DND-41 (cell line): ENCODE results near the gene SOWAHD.
"Not testable (repeated sequence)": the region's sequence is repeated elsewhere in the genome, so short reads cannot be mapped to it uniquely, and the experiment has no call there.

Experiments
- ATAC-seq: fragments of 200-7000 bp; cut with Tn5 transposase; 3 replicates; pipeline ENCODE4 v1.9.1; 2021; ENCODE audit warnings: low read depth; ENCODE audit not compliant: insufficient read depth
- DNase-seq: peaks from one replicate; pipeline ENCODE4 v3.0.0-alpha.2; 2020
- H2AFZ ChIP-seq: 2 replicates; pipeline ENCODE4 v1.6.0; 2012; ENCODE audit warnings: low read depth, low read length
- H3K27ac ChIP-seq: 2 replicates; pipeline ENCODE4 v1.5.1; 2012; ENCODE audit warnings: low read length, inconsistent platforms
- H3K27me3 ChIP-seq: fragments of 200-600 bp; sonication (generic); 2 replicates; pipeline ENCODE4 v1.6.0; 2012; ENCODE audit warnings: low read length, mild to moderate bottlenecking, inconsistent platforms; ENCODE audit not compliant: insufficient read depth, poor library complexity
- H3K36me3 ChIP-seq: 2 replicates; pipeline ENCODE4 v1.5.1; 2012; ENCODE audit warnings: low read length, inconsistent platforms; ENCODE audit not compliant: insufficient read depth
- H3K4me1 ChIP-seq: 2 replicates; pipeline ENCODE4 v1.5.1; 2012; ENCODE audit warnings: mild to moderate bottlenecking, low read length; ENCODE audit not compliant: insufficient read depth
- H3K4me2 ChIP-seq: 2 replicates; pipeline ENCODE4 v1.6.0; 2012; ENCODE audit warnings: mild to moderate bottlenecking, moderate library complexity, low read length, inconsistent platforms; ENCODE audit not compliant: insufficient read depth
- H3K4me3 ChIP-seq, 2 experiments: fragments of 200-600 bp in 1 of 2; shearing (Covaris generic) in 1 of 2; 2 replicates each; pipeline ENCODE4 v1.5.1; 2012 to 2016; ENCODE audit warnings: inconsistent platforms in 2 of 2, low read length in 2 of 2, mild to moderate bottlenecking in 2 of 2, low read depth in 1 of 2, moderate library complexity in 1 of 2
- H3K79me2 ChIP-seq: 2 replicates; pipeline ENCODE4 v1.6.0; 2012; ENCODE audit warnings: low read length, inconsistent platforms; ENCODE audit not compliant: insufficient read depth
- H3K9ac ChIP-seq: 2 replicates; pipeline ENCODE4 v1.6.0; 2012; ENCODE audit warnings: low read depth, mild to moderate bottlenecking, inconsistent platforms, low read length, moderate library complexity
- H3K9me3 ChIP-seq: 2 replicates; pipeline ENCODE4 v1.5.1; 2012; ENCODE audit warnings: low read length, moderate library complexity, mild to moderate bottlenecking, inconsistent platforms; ENCODE audit not compliant: insufficient read depth, severe bottlenecking
- H4K20me1 ChIP-seq: 2 replicates; pipeline ENCODE4 v1.6.0; 2012; ENCODE audit warnings: low read length; ENCODE audit not compliant: insufficient read depth
- EZH2 ChIP-seq: IDR thresholded peaks from 3 replicates; pipeline ENCODE4 v1.6.1; 2012; ENCODE audit warnings: borderline replicate concordance, low read depth, mild to moderate bottlenecking, moderate library complexity, low read length, inconsistent platforms; ENCODE audit not compliant: severe bottlenecking
- TF ChIP-seq, protein P1 (sequence below): IDR thresholded peaks from 2 replicates; pipeline ENCODE4 v1.5.1; 2012; ENCODE audit warnings: borderline replicate concordance, low read length, moderate library complexity, mild to moderate bottlenecking; ENCODE audit not compliant: poor library complexity, severe bottlenecking; ENCODE audit errors: extremely low read depth

SOWAHD gene

DNA sequence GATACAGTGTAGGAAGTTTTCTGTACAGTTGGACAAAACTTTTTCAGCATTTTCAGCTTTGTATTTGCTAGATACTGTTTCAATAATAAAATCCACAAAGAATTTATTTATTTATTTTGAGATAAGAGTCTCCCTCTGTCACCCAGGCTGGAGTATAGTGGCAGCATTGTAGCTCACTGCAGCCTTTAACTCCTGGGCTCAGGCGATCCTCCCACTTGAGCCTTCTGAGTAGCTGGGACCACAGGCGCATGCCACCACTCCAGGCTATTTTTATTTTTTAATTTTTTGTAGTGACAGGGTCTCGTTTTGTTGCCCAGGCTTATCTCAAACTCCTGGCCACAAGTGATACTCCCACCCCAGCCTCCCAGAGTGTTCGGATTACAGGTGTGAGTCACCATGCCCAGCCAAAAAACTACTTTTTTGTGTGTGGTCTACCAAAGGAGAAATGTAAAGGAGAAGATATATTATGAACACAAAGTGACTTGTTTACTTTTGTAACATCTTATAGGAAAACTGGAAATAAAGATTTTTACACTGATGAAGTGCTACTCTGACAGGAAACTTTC lies 13.0 kb upstream of the SOWAHD start:
- no peak overlapping the region for H3K4me2 ChIP-seq
- DNase-seq (no peak), ATAC-seq (no peak)
- no peak overlapping the region for H3K27ac ChIP-seq
- no peak overlapping the region for H3K9ac ChIP-seq
- H3K4me3 ChIP-seq = no peak overlapping the region
- no peaks in the 10 kb centered on the region for H3K9me3 ChIP-seq
- H3K79me2 ChIP-seq = no peaks in the 10 kb centered on the region
- no peaks in the 10 kb centered on the region for H3K27me3 ChIP-seq
- TF ChIP-seq EZH2 = no peak
- TF ChIP-seq, protein P1, sequence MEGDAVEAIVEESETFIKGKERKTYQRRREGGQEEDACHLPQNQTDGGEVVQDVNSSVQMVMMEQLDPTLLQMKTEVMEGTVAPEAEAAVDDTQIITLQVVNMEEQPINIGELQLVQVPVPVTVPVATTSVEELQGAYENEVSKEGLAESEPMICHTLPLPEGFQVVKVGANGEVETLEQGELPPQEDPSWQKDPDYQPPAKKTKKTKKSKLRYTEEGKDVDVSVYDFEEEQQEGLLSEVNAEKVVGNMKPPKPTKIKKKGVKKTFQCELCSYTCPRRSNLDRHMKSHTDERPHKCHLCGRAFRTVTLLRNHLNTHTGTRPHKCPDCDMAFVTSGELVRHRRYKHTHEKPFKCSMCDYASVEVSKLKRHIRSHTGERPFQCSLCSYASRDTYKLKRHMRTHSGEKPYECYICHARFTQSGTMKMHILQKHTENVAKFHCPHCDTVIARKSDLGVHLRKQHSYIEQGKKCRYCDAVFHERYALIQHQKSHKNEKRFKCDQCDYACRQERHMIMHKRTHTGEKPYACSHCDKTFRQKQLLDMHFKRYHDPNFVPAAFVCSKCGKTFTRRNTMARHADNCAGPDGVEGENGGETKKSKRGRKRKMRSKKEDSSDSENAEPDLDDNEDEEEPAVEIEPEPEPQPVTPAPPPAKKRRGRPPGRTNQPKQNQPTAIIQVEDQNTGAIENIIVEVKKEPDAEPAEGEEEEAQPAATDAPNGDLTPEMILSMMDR = no peak
- H3K36me3 ChIP-seq = no peaks in the 10 kb centered on the region
- H3K4me1 ChIP-seq = no peaks in the 10 kb centered on the region
- no peaks in the 10 kb centered on the region for H4K20me1 ChIP-seq
- H2AFZ ChIP-seq = no peak overlapping the region

DNA sequence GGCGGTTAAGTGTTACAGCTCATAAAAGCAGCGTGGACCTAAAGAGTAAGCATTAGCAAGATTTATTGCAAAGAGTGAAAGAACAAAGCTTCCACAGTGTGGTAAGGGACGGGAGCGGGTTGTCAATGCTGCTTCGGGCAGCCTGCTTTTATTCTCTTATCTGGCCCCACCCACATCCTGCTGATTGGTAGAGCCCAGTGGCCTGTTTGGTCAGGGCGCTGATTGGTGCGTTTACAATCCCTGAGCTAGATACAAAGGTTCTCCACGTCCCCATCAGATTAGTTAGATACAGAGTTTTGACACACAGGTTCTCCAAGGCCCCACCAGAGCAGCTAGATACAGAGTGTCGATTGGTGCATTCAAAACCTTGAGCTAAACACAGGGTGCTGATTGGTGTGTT lies 8.3 kb upstream of the SOWAHD start:
- not testable (repeated sequence) for H3K27me3 ChIP-seq, H3K9ac ChIP-seq, H4K20me1 ChIP-seq, H3K9me3 ChIP-seq, H2AFZ ChIP-seq, ATAC-seq, H3K4me3 ChIP-seq, H3K79me2 ChIP-seq, H3K4me2 ChIP-seq, H3K27ac ChIP-seq, DNase-seq, H3K36me3 ChIP-seq
- peaks cover 18% of the 10 kb centered on the region for H3K4me1 ChIP-seq

DNA sequence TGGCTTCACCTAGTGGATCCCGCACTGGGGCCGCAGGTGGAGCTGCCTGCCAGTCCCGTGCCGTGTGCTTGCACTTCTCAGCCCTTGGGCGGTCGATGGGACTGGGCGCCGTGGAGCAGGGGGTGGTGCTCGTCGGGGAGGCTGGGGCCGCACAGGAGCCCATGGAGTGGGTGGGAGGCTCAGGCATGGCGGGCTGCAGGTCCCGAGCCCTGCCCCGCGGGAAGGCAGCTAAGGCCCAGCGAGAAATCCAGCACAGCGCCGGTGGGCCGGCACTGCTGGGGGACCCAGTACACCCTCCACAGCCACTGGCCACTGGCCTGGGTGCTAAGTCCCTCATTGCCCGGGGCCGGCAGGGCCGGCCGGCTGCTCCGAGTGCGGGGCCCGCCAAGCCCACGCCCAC lies 7.6 kb upstream of the SOWAHD start:
- H2AFZ ChIP-seq, H3K79me2 ChIP-seq, DNase-seq, H4K20me1 ChIP-seq, H3K4me3 ChIP-seq, H3K4me2 ChIP-seq, H3K27me3 ChIP-seq, H3K36me3 ChIP-seq, H3K9me3 ChIP-seq, H3K27ac ChIP-seq, H3K9ac ChIP-seq, ATAC-seq: not testable (repeated sequence)
- H3K4me1 ChIP-seq = peaks cover 24% of the 10 kb centered on the region

DNA sequence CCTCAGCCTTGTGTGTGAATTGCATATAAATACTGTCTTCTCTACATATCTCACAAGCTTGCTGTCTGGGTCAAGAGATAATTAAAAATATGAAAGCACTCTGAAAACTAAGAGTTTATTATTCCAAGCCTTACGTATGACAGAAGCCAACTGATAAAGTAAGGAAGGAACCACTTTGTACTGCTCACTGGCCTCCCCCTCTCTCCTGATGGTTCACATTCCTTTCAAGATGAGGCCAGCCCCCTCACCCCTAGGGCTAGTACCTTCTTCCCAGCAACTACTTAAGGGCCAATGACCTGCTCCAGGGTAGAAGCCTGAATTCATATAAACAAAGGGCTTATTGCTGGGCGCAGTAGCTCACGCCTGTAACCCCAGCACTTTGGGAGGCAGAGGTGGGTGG lies 5.4 kb upstream of the SOWAHD start:
- Histone ChIP-seq H4K20me1 (no peaks in the 10 kb centered on the region), H3K9ac (no peak overlapping the region), H3K4me1 (peaks cover 47% of the 10 kb centered on the region), H3K27ac (peak overlapping the region; percentile 40; the same call in 1 of the 2 replicates), H3K4me3 (no peak overlapping the region), H3K4me2 (no peak overlapping the region), H3K27me3 (no peaks in the 10 kb centered on the region), H3K9me3 (no peaks in the 10 kb centered on the region), H3K36me3 (no peaks in the 10 kb centered on the region), H2AFZ (no peak overlapping the region), H3K79me2 (no peaks in the 10 kb centered on the region)
- ATAC-seq (no peak), DNase-seq (no peak)
- TF ChIP-seq, protein P1 = no peak
- TF ChIP-seq EZH2 = no peak
